GM23248 (cell line): ENCODE data around the gene ERVW-1.

Experiments used
- EZH2 ChIP-seq: fragments of 200-600 bp; sonication (generic); IDR thresholded peaks from 2 replicates; pipeline ENCODE4 v1.6.1; 2018; ENCODE audit warnings: antibody characterized with exemption, mild to moderate bottlenecking; ENCODE audit not compliant: insufficient read depth, poor library complexity, severe bottlenecking
- EZH2phosphoT487 ChIP-seq: fragments of 200-600 bp; sonication (generic); IDR thresholded peaks from 2 replicates; pipeline ENCODE4 v1.6.1; 2018; ENCODE audit warnings: antibody characterized with exemption, moderate library complexity, mild to moderate bottlenecking, low read depth; ENCODE audit not compliant: insufficient read depth

- TF ChIP-seq EZH2phosphoT487 (no peak), EZH2 (no peak)
Observed at GRCh38 chr7:92451645-92452044, 26.1 kb downstream of the ERVW-1 start.
